Fibroblast of lung (primary cell): ENCODE measurements around the gene CAMK2G. TPM values are rescaled to one million over a fixed set of nuclear protein-coding genes. Genes with fewer than 3 reads are reported as not detected.

Experiments used
- DNase-seq, 2 donors: peaks; one replicate each; pipeline versions ENCODE4 v3.0.0 to v3.0.0-alpha.2; 2010; ENCODE audit warnings: low read depth in 2 of 2
- H2AFZ ChIP-seq: 2 replicates; pipeline ENCODE4 v1.5.1; 2012; ENCODE audit warnings: low read length, control low read depth, inconsistent platforms
- H3K27ac ChIP-seq: 2 replicates; pipeline ENCODE4 v1.5.1; 2011; ENCODE audit warnings: low read length, control low read depth; ENCODE audit not compliant: insufficient read depth
- H3K27me3 ChIP-seq: 2 replicates; pipeline ENCODE4 v1.5.1; 2011; ENCODE audit warnings: mild to moderate bottlenecking, low read length; ENCODE audit not compliant: control insufficient read depth, insufficient read depth
- H3K36me3 ChIP-seq: 2 replicates; pipeline ENCODE4 v1.5.1; 2011; ENCODE audit warnings: low read length; ENCODE audit not compliant: control insufficient read depth, insufficient read depth
- H3K4me1 ChIP-seq: 2 replicates; pipeline ENCODE4 v1.5.1; 2011; ENCODE audit warnings: low read length; ENCODE audit not compliant: control insufficient read depth, insufficient read depth; ENCODE audit errors: extremely low read depth
- H3K4me2 ChIP-seq: 2 replicates; pipeline ENCODE4 v1.5.1; 2011; ENCODE audit warnings: low read length, control low read depth; ENCODE audit not compliant: insufficient read depth; ENCODE audit errors: extremely low read depth
- H3K4me3 ChIP-seq, 4 experiments: fragments of 200-600 bp in 1 of 4; sonication (generic) in 1 of 4; replicated peaks in 1 of 4; 2 replicates each; pipeline ENCODE4 v1.5.1; 2011 to 2016; ENCODE audit warnings: low read length in 4 of 4, low read depth in 3 of 4, mild to moderate bottlenecking in 3 of 4, control low read depth in 2 of 4, inconsistent platforms in 1 of 4, mixed read lengths in 1 of 4; ENCODE audit not compliant: insufficient read depth in 1 of 4; ENCODE audit errors: control extremely low read depth in 1 of 4
- H3K79me2 ChIP-seq: 2 replicates; pipeline ENCODE4 v1.5.1; 2012; ENCODE audit warnings: mild to moderate bottlenecking, low read length, inconsistent platforms; ENCODE audit not compliant: control insufficient read depth, insufficient read depth
- H3K9ac ChIP-seq: 2 replicates; pipeline ENCODE4 v1.5.1; 2011; ENCODE audit warnings: mild to moderate bottlenecking, low read length, control low read depth; ENCODE audit not compliant: insufficient read depth
- H3K9me3 ChIP-seq: 2 replicates; pipeline ENCODE4 v1.5.1; 2012; ENCODE audit warnings: low read depth, low read length; ENCODE audit not compliant: control insufficient read depth, insufficient read depth
- H4K20me1 ChIP-seq: 2 replicates; pipeline ENCODE4 v1.5.1; 2011; ENCODE audit warnings: low read length; ENCODE audit not compliant: control insufficient read depth, insufficient read depth; ENCODE audit errors: extremely low read depth
- EZH2 ChIP-seq: IDR thresholded peaks from 2 replicates; pipeline ENCODE4 v1.5.1; 2012; ENCODE audit warnings: low read length, control low read depth, mild to moderate bottlenecking; ENCODE audit errors: missing control alignments
- polyA plus RNA-seq, 2 donors: library from polyadenylated mRNA; depleted of rRNA in 1 of 2; stranded (reverse) in 1 of 2; unstranded in 1 of 2; fragments of >200 nt; gene quantifications; 2 replicates each; pipeline ENCODE4 v1.2.1, GENCODE V29; 2011 to 2012; ENCODE audit warnings: missing spikeins in 1 of 2
- total RNA-seq: library from RNA; depleted of rRNA; stranded (reverse); fragments of >200 nt; gene quantifications from 2 replicates; pipeline ENCODE4 v1.2.1, GENCODE V29; 2014
- TF ChIP-seq, protein P1 (sequence below), 2 donors: IDR thresholded peaks in 1 of 2; conservative IDR thresholded peaks in 1 of 2; 1 replicate in 1 of 2; 2 replicates in 1 of 2; pipeline ENCODE4 v1.5.1; 2011 to 2012; ENCODE audit warnings: low read length in 2 of 2, control low read depth in 1 of 2, inconsistent platforms in 1 of 2, low read depth in 1 of 2, mild to moderate bottlenecking in 1 of 2

The CAMK2G gene
- total and polyA plus RNA-seq, 2 donors (not counting 1 experiment from before 2014, with no cell fraction given), result 25.9 to 32.2 TPM

DNA sequence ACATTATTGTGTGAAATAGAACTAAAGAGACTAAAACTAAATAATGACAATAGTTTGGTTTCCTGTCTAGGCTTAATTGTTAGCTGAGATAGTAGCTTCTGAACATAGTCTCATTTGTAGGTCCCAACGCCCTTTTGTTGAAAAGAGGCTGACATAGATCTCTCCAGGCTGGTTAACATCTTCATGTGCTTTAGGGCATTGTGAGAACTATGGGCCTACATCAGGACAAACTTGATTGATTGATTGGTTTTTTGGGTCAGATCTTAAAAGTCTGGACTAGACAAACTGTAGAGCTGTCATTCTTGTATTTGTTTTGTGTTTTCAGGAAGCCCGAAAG lies 91.6 kb downstream of the CAMK2G start:
- no peak overlapping the region for H2AFZ ChIP-seq
- H3K4me3 ChIP-seq, result peak overlapping the region; percentile 73 to 99 (median 91)
- no peaks in the 10 kb centered on the region for H3K27me3 ChIP-seq
- no peak for DNase-seq
- no peak overlapping the region for H3K9ac ChIP-seq
- H3K4me2 ChIP-seq, result peak overlapping the region; percentile 98
- peaks cover 2% of the 10 kb centered on the region for H3K36me3 ChIP-seq
- H3K4me1 ChIP-seq, result peaks cover 7% of the 10 kb centered on the region
- peak overlapping the region; percentile 76 for H3K27ac ChIP-seq
- H3K9me3 ChIP-seq, result no peaks in the 10 kb centered on the region
- H4K20me1 ChIP-seq, result no peaks in the 10 kb centered on the region
- peaks cover 62% of the 10 kb centered on the region for H3K79me2 ChIP-seq
- no peak for TF ChIP-seq EZH2
- TF ChIP-seq, protein P1, sequence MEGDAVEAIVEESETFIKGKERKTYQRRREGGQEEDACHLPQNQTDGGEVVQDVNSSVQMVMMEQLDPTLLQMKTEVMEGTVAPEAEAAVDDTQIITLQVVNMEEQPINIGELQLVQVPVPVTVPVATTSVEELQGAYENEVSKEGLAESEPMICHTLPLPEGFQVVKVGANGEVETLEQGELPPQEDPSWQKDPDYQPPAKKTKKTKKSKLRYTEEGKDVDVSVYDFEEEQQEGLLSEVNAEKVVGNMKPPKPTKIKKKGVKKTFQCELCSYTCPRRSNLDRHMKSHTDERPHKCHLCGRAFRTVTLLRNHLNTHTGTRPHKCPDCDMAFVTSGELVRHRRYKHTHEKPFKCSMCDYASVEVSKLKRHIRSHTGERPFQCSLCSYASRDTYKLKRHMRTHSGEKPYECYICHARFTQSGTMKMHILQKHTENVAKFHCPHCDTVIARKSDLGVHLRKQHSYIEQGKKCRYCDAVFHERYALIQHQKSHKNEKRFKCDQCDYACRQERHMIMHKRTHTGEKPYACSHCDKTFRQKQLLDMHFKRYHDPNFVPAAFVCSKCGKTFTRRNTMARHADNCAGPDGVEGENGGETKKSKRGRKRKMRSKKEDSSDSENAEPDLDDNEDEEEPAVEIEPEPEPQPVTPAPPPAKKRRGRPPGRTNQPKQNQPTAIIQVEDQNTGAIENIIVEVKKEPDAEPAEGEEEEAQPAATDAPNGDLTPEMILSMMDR (conservative IDR thresholded peaks at IDR 0.05 in 1 of 2, IDR thresholded peaks at IDR 0.05 in 1 of 2; ENCODE audit: low read depth in 1 of 2, low read length in 2 of 2), result no peak

DNA sequence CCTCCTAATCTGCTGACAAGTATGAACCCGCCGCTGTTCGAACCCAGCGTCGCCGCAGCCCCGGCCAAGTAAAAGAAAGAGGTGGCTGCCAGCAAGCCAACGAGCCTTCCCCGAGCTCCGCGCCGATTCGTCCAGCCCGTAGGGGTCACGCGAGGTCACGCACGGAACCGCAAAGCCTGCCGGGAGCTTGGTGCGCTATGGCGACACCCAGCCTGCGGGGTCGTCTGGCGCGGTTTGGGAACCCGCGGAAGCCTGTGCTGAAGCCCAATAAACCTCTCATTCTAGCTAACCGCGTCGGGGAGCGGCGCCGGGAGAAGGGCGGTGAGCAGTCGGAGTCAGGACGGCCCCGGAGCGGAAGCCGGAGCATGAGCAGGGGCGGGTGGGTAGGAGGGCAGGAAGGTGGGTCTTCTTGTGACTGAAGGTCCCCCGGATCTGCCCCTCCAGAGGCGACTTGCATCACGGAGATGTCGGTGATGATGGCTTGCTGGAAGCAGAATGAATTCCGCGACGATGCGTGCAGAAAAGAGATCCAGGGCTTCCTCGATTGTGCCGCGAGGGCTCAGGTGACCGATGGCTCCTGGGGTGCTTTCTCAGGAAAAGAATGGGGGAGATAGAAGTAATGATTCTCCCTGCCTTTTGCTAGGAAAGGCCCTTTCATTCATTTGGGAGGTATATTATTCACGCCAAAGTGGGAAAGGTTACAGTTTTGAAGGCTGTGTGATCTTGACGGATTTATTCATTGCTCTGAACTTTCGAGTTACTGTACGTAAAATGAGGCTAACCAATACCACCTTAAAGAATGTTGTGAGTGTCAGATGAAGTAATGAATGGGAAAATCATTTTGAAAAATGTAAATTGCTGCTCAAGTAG lies 92.2 kb downstream of the CAMK2G start, which contains the start of gene CHCHD1:
TSS of gene CHCHD1 (plus strand) at position 170 of the 870 bp plus-strand sequence. CDS start at position 198, 28 bp downstream.
- peak within 1 kb of the TSS; percentile 73 to 99 (median 91) for H3K4me3 ChIP-seq
- peak within 1 kb of the TSS; percentile 88 for H3K9ac ChIP-seq
- TF ChIP-seq, protein P1 (conservative IDR thresholded peaks at IDR 0.05 in 1 of 2, IDR thresholded peaks at IDR 0.05 in 1 of 2; ENCODE audit: low read depth in 1 of 2, low read length in 2 of 2), result no peak
- TF ChIP-seq EZH2, result no peak
- no peaks in the 10 kb centered on the region for H3K9me3 ChIP-seq
- H3K4me1 ChIP-seq, result peaks cover 6% of the 10 kb centered on the region
- H2AFZ ChIP-seq, result peak within 1 kb of the TSS; percentile 79
- H4K20me1 ChIP-seq, result no peaks in the 10 kb centered on the region
- peaks cover 2% of the 10 kb centered on the region for H3K36me3 ChIP-seq
- peak within 1 kb of the TSS; percentile 98 for H3K4me2 ChIP-seq
- H3K79me2 ChIP-seq, result peaks cover 57% of the 10 kb centered on the region
- DNase-seq, result peak; percentile 85 to 89
- H3K27me3 ChIP-seq, result no peaks in the 10 kb centered on the region
- peak within 1 kb of the TSS; percentile 76 for H3K27ac ChIP-seq

DNA sequence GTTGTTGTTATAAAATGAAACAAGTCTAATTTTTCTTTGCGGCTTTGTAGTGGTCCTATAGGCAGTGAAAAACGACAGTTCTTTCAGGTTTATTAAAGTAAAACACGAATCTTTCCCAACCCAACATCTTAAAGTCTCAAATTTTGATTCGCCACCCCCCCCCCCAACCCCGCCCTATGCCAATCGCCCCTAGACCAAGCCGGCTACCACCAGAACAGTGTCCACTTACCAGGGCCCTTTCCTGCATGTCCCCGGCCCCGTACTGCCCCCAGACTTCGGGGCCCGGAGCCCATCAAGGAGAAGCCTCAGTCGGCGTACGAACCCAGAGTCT lies 92.8 kb downstream of the CAMK2G start:
- no peaks in the 10 kb centered on the region for H4K20me1 ChIP-seq
- no peaks in the 10 kb centered on the region for H3K27me3 ChIP-seq
- TF ChIP-seq, protein P1 (conservative IDR thresholded peaks at IDR 0.05 in 1 of 2, IDR thresholded peaks at IDR 0.05 in 1 of 2; ENCODE audit: low read depth in 1 of 2, low read length in 2 of 2), result no peak
- TF ChIP-seq EZH2, result no peak
- H3K4me1 ChIP-seq, result peaks cover 4% of the 10 kb centered on the region
- no peaks in the 10 kb centered on the region for H3K9me3 ChIP-seq
- H3K9ac ChIP-seq, result peak overlapping the region; percentile 88
- H3K79me2 ChIP-seq, result peaks cover 56% of the 10 kb centered on the region
- H3K4me2 ChIP-seq, result peak overlapping the region; percentile 98
- peaks cover 2% of the 10 kb centered on the region for H3K36me3 ChIP-seq
- peak overlapping the region; percentile 79 for H2AFZ ChIP-seq
- H3K27ac ChIP-seq, result peak overlapping the region; percentile 76
- peak overlapping the region; percentile 73 to 99 (median 91) for H3K4me3 ChIP-seq
- no peak for DNase-seq
